ENCODE data around the gene RHEB.

GRCh38 chr7:151520419-151521261 is 945 bp upstream of the RHEB start:
- no peak for TF ChIP-seq EZH2phosphoT487 (IDR thresholded peaks at IDR 0.05; ENCODE audit: low read depth)
- no peak for TF ChIP-seq CTCF (IDR thresholded peaks at IDR 0.05; ENCODE audit: low read depth, low read length)
